Left renal pelvis (tissue), 4 donors: ENCODE measurements around the gene CDH13. TPM values are rescaled to one million over a fixed set of nuclear protein-coding genes. Genes with fewer than 3 reads are reported as not detected.

ENCODE experiments used
- DNase-seq, 4 donors: peaks; one replicate each; pipeline ENCODE4 v3.0.0-alpha.2; 2013; ENCODE audit warnings: low read depth in 4 of 4, low spot score in 3 of 4
- polyA plus RNA-seq, 4 donors: library from polyadenylated mRNA; unstranded; fragments of 120-200 nt; gene quantifications; one replicate each; pipeline ENCODE4 v1.2.1, GENCODE V29; 2013; ENCODE audit not compliant: insufficient read length in 4 of 4

CDH13 gene
- polyA plus RNA-seq, 4 donors: 4.9 to 18.0 (median 11.3) TPM

GRCh38 chr16:83830091-83830768, 1203.5 kb downstream of the CDH13 start:
- no peak for DNase-seq

- no peak for DNase-seq
These were observed 1204.1 kb downstream of the CDH13 start for GRCh38 chr16:83830769-83831455.

GRCh38 chr16:83831456-83831987, 1204.8 kb downstream of the CDH13 start:
- DNase-seq: no peak

GRCh38 chr16:83833921-83834320, 1207.2 kb downstream of the CDH13 start:
- DNase-seq: no peak

GRCh38 chr16:83835586-83836566, 1209.1 kb downstream of the CDH13 start:
- DNase-seq: no peak

- no peak for DNase-seq
These were observed 1210.8 kb downstream of the CDH13 start for GRCh38 chr16:83837566-83837965.

GRCh38 chr16:83838151-83838550, 1211.4 kb downstream of the CDH13 start:
- no peak for DNase-seq

- DNase-seq: no peak
These were observed 1212.8 kb downstream of the CDH13 start for GRCh38 chr16:83839561-83839960.

- no peak for DNase-seq
These were observed 1213.4 kb downstream of the CDH13 start for GRCh38 chr16:83840060-83840617.

GRCh38 chr16:83842291-83842690, 1215.5 kb downstream of the CDH13 start:
- DNase-seq: no peak

- no peak for DNase-seq
These were observed 1216.2 kb downstream of the CDH13 start for GRCh38 chr16:83842756-83843507.

GRCh38 chr16:83843657-83844056, 1216.9 kb downstream of the CDH13 start:
- DNase-seq: no peak

- no peak for DNase-seq
These were observed 1218.5 kb downstream of the CDH13 start for GRCh38 chr16:83845263-83845662.

GRCh38 chr16:83847371-83848225, 1220.8 kb downstream of the CDH13 start:
- DNase-seq: no peak

GRCh38 chr16:83849421-83849820, 1222.7 kb downstream of the CDH13 start:
- DNase-seq: no peak
